Stimulated activated naive B cell treated with anti-CD40 and anti-IgM and Interleukin-4, amounts not matched to agents 10 μg/mL and 1 μg/mL and 100 μg/mL, for 72 hours (primary cell): ENCODE results near the gene CLECL1.
A peak's percentile ranks its signal among the peaks of the same experiment; 100 is the strongest.

Experiments
- ATAC-seq, 2 donors: fragments of 150-1000 bp; cut with Tn5 transposase; replicated peaks; 2 replicates each; pipeline ENCODE4 v1.10.0; 2021; ENCODE audit warnings: moderate library complexity in 1 of 2
- DNase-seq: peaks from one replicate; pipeline ENCODE4 v3.0.0; 2021
- H3K27ac Mint-ChIP-seq: one replicate; pipeline ENCODE4 v1.8.0; 2022; ENCODE audit warnings: mild to moderate bottlenecking, mixed read lengths
- H3K27me3 Mint-ChIP-seq, 2 donors: one replicate each; pipeline ENCODE4 v1.8.0; 2022; ENCODE audit warnings: mixed read lengths in 2 of 2
- H3K36me3 Mint-ChIP-seq, 2 donors: one replicate each; pipeline ENCODE4 v1.8.0; 2022; ENCODE audit warnings: mixed read lengths in 2 of 2, mild to moderate bottlenecking in 1 of 2
- H3K4me1 Mint-ChIP-seq, 2 donors: one replicate each; pipeline ENCODE4 v1.8.0; 2022; ENCODE audit warnings: mixed read lengths in 2 of 2, mild to moderate bottlenecking in 1 of 2
- H3K4me3 Mint-ChIP-seq, 2 donors: one replicate each; pipeline ENCODE4 v1.8.0; 2022; ENCODE audit warnings: mild to moderate bottlenecking in 2 of 2, mixed read lengths in 2 of 2, moderate library complexity in 1 of 2
- H3K9me3 Mint-ChIP-seq, 2 donors: one replicate each; pipeline ENCODE4 v1.8.0; 2022; ENCODE audit warnings: mixed read lengths in 2 of 2, mild to moderate bottlenecking in 1 of 2

CLECL1 gene

DNA sequence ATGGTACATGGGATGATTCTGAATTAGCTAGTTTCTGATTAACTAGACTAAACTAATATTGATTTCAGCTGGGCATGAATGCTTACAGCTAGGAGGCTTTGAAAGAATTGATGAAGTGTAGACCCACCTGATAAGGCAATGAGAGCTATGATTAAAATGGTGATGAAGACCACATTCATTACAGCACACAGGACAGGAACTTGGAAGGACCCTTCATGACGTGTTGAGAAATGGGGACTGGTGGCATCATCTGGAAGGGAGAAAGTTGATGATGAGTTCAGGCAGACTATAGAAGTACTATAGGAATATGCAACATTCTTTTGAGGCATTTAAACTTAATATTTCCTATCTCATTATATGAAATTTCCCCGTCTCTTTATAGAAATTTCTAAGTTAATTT is 23.3 kb upstream of the CLECL1 start:
- no peak overlapping the region for H3K4me3 Mint-ChIP-seq
- H3K4me1 Mint-ChIP-seq: peaks cover 19 to 38% of the 10 kb centered on the region in 2 donors
- ATAC-seq (no peak), DNase-seq (no peak)
- H3K36me3 Mint-ChIP-seq: peaks cover 29 to 58% of the 10 kb centered on the region in 2 donors
- no peaks in the 10 kb centered on the region for H3K27me3 Mint-ChIP-seq
- no peaks in the 10 kb centered on the region for H3K9me3 Mint-ChIP-seq
- H3K27ac Mint-ChIP-seq: peak overlapping the region; percentile 85

DNA sequence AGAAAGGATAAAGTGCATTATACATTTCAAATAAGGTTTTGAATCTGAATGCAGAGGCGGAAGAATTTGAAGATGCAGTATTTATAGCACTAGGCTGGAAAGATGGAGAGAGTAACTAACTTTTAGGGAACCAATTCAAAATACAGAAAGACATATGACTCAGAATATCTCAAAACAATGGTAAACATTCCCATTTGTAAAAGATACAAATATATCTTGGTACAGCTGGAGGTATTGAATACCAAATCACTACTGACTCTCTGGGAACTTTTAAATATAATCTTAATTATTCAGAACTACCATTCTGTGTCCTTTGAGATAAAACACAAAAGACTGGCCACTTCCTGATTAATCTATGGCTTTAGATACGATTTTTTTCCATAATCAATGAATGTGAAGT is 22.7 kb upstream of the CLECL1 start:
- H3K4me3 Mint-ChIP-seq: no peak overlapping the region
- H3K36me3 Mint-ChIP-seq: peaks cover 29 to 58% of the 10 kb centered on the region in 2 donors
- H3K4me1 Mint-ChIP-seq: peaks cover 19 to 35% of the 10 kb centered on the region in 2 donors
- DNase-seq: no peak
- no peak for ATAC-seq
- no peak overlapping the region for H3K27ac Mint-ChIP-seq
- H3K27me3 Mint-ChIP-seq: no peaks in the 10 kb centered on the region
- no peaks in the 10 kb centered on the region for H3K9me3 Mint-ChIP-seq

DNA sequence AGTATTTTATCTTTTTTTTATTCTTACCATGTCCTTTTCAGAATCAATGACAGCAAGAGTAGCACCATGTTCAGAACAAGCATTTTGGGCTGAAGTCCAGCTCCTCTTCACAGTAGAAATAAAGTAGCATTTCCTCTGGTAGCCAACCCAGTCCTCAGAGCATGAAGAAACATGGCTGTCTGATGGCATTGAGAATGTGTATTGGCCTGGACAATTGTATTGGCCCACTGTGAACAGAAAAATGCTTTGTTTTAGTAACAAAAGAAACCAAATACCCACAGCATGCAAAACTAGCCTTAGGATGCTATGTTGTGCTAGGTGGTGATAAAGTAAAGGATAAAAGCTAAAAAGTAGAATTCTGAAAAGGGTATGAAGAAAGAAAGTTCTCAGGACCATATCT is 22.1 kb upstream of the CLECL1 start:
- no peak for DNase-seq
- Mint-ChIP-seq H3K4me1 (peaks cover 19 to 37% of the 10 kb centered on the region in 2 donors), H3K36me3 (peaks cover 29 to 58% of the 10 kb centered on the region in 2 donors), H3K9me3 (no peaks in the 10 kb centered on the region), H3K27me3 (no peaks in the 10 kb centered on the region), H3K27ac (no peak overlapping the region), H3K4me3 (no peak overlapping the region)
- no peak for ATAC-seq

DNA sequence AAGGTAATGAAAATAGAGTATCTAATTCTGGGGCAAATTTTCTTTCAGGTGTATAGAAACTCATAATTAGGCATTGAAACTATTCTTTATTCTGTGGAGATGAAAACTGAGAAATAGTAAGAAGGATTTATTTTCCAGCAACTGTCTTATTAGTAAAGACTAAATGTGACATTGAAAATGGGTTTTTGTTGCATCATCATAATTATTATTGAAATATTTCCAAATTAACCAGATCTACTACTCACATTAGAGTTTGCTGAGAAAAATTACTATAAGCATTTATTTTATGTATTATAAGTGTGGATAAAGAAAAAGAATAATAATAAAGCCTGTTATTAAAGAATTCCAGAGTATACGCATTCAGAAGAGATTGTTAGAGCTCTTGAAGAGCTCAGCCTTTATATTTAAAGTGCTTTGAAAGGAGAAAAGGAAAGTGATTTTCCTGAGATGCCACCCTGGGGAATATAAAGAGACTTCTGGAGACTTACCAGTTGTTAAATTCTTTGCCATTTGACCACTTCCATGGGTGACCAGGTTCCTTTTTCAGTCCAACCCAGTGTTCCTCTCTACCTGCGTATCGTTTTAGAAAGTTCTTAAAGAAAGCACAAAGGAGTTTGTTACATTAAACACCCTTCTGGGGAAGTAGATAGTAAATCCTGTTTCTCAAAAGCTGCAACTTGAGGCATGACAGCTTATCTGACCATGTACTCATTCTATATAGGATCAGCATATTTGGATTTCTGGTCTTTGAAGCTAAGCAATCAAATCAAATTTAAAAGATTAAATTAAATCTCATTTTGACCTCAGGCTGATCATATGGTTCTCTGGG is 21.4 kb upstream of the CLECL1 start:
- no peak overlapping the region for H3K4me3 Mint-ChIP-seq
- peaks cover 19 to 37% of the 10 kb centered on the region in 2 donors for H3K4me1 Mint-ChIP-seq
- no peak overlapping the region for H3K27ac Mint-ChIP-seq

DNA sequence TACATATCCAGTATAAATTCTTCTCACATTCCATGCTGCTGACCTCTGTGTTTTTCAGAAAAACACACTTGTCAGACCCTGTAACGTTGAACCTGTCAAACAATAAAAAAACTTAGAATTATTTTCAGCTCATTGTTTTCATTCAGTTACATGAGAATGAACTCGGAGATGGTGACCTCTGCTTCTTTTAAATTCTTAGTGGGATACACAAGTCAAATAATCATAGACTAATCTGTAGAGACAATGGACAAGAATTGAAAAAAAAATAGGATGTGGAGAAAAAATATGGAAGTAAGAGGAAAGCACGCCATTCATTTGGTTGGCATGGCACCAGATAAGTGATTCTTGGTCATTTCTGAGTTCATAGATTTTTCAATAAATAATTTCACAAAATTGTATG is 20.6 kb upstream of the CLECL1 start:
- Mint-ChIP-seq H3K4me1 (peaks cover 18 to 37% of the 10 kb centered on the region in 2 donors), H3K27me3 (no peaks in the 10 kb centered on the region), H3K4me3 (no peak overlapping the region), H3K36me3 (peaks cover 22 to 50% of the 10 kb centered on the region in 2 donors), H3K9me3 (no peaks in the 10 kb centered on the region), H3K27ac (no peak overlapping the region)
- DNase-seq (no peak), ATAC-seq (no peak)

More for the DNA sequence above, 21.4 kb upstream of the CLECL1 start:
- no peaks in the 10 kb centered on the region for H3K27me3 Mint-ChIP-seq
- ATAC-seq: no peak
- DNase-seq: no peak
- H3K36me3 Mint-ChIP-seq: peaks cover 25 to 53% of the 10 kb centered on the region in 2 donors
- H3K9me3 Mint-ChIP-seq: no peaks in the 10 kb centered on the region

DNA sequence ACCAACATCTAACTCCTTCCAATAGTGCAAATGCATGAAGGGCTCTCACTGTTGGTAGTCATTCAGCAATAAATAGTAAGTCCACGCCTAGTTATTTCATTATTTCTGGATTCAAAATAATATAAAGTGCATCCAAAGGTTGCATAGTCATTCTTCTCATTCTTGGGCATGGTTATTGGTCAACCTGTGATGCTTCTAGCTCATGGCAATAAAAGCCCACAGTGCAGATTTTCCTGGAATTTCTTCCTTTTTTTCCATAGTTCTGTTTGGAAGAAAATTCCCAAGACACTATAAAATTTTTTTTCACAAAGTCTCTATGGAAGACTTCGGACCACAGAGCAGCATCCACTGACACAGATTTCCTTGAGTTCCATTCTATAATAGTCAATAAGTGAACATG is 20.2 kb upstream of the CLECL1 start:
- peak overlapping the region; percentile 39 for H3K27ac Mint-ChIP-seq
- H3K9me3 Mint-ChIP-seq: no peaks in the 10 kb centered on the region
- H3K4me1 Mint-ChIP-seq: peaks cover 17 to 37% of the 10 kb centered on the region in 2 donors
- no peak for ATAC-seq
- peaks cover 20 to 48% of the 10 kb centered on the region in 2 donors for H3K36me3 Mint-ChIP-seq
- H3K27me3 Mint-ChIP-seq: no peaks in the 10 kb centered on the region
- H3K4me3 Mint-ChIP-seq: no peak overlapping the region
- no peak for DNase-seq

DNA sequence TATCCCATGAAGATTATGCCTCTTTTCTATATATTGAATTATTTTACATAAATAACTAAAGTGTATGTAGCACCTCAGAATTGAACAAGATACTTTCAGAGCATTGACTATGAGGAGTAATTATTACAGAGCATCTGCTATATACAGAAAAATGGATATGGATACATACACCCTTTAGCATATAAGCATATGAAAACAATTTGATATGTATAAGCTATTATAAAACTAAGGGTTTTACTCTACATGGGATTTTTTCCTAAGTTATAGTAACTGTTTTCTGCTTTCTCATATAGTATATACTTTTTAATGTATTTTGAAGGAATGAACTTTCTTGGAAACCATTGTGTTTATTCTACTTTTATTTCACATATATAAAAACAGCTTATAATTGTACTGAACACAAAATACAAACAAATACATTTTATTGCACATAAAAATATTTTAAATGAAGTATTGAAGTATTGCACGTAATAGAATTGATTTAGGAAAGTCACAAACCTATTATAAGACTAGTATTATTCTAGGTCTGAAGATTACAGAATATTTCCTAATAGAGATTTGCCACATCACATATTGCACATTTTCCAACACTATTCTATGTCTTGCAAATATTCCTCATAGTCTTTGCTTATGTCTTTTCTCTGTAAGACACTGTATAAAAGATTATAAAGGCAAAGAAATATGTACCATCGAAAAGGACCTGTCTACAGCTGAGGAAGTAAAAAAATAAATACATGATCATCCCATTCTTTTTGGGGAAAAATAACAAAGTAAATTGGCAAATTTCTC is 19.4 kb upstream of the CLECL1 start:
- H3K4me3 Mint-ChIP-seq: no peak overlapping the region
- H3K27me3 Mint-ChIP-seq: no peaks in the 10 kb centered on the region
- no peak for DNase-seq
- H3K9me3 Mint-ChIP-seq: no peaks in the 10 kb centered on the region
- H3K4me1 Mint-ChIP-seq: peaks cover 16 to 37% of the 10 kb centered on the region in 2 donors
- no peak overlapping the region for H3K27ac Mint-ChIP-seq
- peaks cover 21 to 41% of the 10 kb centered on the region in 2 donors for H3K36me3 Mint-ChIP-seq
- ATAC-seq: no peak

DNA sequence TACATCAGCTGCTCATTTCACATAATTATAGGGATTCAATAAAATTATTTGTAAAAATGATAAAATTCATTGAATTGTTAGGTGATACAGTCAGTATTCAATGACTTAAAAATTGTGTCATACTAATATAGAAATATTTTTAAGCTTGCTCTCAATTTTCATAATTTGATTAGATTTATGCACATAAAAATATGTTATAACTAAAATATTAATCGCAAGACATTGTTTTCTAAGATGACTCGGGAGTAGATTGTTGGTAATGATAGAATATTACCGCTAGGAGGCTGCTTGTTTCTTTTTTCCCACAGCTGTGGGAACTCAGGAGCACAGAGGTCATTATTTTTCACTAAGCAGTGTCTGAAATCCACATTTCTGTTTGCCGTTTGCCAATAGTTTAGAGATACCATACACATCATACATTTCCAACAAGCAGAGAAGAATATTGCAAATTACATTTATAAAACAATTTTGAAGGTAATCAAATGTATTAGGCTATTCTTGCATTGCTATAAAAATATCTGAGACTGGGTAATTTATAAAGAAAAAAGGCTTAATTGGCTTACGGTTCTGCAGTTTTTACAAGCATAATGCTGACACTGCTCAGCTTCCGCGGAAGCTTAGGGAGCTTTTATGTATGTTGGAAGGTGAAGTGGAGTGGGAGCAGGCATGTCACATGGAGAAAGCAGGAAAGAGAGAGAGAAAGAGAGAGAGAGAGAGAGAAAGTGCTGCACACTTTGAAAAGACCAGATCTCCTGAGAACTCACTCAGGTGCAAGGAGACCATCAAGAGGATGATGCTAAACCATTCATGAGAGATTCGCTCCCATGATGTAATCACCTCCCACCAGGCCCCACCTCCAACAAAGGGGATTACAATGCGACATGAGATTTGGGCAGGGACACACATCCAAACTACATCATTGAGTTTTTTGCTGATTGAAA is 18.6 kb upstream of the CLECL1 start:
- peaks cover 15 to 37% of the 10 kb centered on the region in 2 donors for H3K4me1 Mint-ChIP-seq
- no peaks in the 10 kb centered on the region for H3K27me3 Mint-ChIP-seq
- H3K4me3 Mint-ChIP-seq: no peak overlapping the region
- peak overlapping the region; percentile 69 for H3K27ac Mint-ChIP-seq
- H3K36me3 Mint-ChIP-seq: peaks cover 18 to 33% of the 10 kb centered on the region in 2 donors
- no peak for DNase-seq
- H3K9me3 Mint-ChIP-seq: no peaks in the 10 kb centered on the region
- peak; percentile 40 to 48 for ATAC-seq

DNA sequence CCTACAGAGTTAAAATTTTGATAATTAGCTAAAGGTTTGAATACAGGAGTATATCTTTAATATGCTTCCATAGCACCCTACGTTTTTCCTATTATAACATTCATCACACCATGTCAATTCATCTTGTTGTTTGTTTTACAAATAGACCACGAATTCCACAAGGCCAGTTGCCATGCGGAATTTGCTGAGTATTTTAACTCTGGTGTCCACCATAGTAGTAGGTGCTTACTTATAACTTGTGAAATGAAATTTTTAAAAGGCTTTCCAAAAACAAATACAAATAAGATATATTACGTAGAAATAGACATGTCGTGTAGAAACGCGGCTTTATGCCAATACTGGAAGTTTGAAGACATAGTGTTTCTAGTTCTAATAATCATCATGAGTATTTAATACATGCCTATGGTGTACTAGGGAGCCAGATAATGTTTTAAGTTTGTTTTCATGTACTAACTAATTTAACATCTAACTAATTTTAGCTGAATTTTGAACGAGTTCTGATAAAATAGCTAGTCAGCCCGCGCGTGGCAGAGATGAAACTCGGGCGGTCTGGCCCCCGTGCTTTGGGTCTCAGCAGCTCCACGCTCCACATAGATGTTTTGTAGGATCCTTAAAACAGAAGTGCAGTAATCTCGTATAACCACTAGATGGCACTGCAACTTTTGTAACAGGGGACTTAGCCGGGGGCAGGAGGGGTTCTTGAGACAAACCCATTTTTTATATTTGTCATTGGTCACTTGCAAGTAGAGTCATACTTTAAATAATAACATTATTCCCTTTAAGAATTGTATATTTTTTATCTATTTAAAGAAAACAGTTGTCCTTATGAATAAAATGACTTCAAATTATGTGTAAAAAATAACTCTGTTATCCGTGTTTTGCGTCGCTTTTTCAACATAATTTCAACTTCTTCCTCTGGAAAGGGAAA is 17.6 kb upstream of the CLECL1 start:
- ATAC-seq (peak; percentile 74 to 78), DNase-seq (no peak)
- peaks cover 12 to 30% of the 10 kb centered on the region in 2 donors for H3K4me1 Mint-ChIP-seq
- no peaks in the 10 kb centered on the region for H3K27me3 Mint-ChIP-seq
- no peaks in the 10 kb centered on the region for H3K9me3 Mint-ChIP-seq
- H3K27ac Mint-ChIP-seq: no peak overlapping the region
- peaks cover 18 to 27% of the 10 kb centered on the region in 2 donors for H3K36me3 Mint-ChIP-seq
- peak overlapping the region; percentile 16 to 53 for H3K4me3 Mint-ChIP-seq

DNA sequence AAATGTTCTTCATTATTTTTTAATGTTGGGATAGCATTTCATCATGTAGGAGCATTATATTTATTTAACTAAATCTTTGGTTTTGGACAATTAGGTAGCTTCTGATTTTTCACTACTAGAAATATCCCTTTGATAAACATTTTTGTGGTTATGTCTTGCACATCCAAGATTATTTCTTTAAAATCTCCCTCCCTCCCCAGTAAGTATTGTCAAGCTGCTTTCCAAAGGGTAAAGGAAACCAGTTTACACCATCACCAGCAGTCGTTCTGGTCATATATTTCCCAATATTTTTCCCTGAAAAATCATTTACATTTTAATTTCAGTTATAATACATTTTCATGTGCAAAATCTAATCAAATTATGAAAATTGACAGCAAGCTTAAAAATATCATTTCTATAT is 16.7 kb upstream of the CLECL1 start:
- Mint-ChIP-seq H3K4me1 (peaks cover 13 to 31% of the 10 kb centered on the region in 2 donors), H3K36me3 (peaks cover 12 to 20% of the 10 kb centered on the region in 2 donors), H3K27me3 (no peaks in the 10 kb centered on the region), H3K27ac (no peak overlapping the region), H3K4me3 (no peak overlapping the region), H3K9me3 (no peaks in the 10 kb centered on the region)
- no peak for DNase-seq
- ATAC-seq: no peak

DNA sequence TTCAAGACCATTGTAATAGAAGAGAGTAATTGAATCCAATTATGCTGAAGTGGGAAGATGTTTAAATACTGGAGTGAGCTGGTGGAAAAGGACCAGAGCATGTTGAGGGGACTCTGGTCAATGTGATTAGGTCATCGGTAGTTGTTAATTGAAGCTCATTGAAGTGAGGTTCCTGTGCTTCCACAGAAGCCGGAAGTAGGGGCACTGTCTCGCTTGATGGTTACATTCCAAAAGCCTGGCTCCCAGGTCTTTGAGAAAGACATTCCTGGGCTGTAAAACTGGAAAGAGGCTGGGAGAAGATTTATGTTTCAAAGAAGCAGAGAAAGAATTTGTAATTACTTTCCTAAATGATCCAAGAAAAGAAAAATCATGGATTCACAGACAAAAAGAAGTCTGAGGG is 12.3 kb upstream of the CLECL1 start:
- Mint-ChIP-seq H3K27me3 (no peaks in the 10 kb centered on the region), H3K4me3 (no peak overlapping the region), H3K4me1 (peaks cover 27 to 55% of the 10 kb centered on the region in 2 donors)

DNA sequence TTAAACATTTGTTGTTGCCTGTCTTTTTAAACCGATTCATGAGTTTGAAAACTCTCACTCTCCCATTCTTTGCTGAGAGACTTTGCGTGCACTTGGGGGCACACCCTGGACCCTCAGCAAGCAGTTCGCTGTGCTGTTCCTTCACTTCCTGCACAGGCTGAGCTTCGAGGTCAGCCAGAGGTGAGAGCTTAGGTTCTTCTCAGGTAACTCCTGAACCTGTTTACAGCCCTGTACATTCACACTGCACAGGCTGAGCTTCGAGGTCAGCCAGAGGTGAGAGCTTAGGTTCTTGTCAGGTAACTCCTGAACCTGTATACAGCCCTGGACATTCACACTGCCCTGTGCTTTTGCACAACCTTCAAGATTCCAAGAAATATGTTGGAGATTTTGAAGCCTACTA is 9.8 kb upstream of the CLECL1 start:
- H3K27ac Mint-ChIP-seq: peak overlapping the region; percentile 89
- peaks cover 12 to 17% of the 10 kb centered on the region in 2 donors for H3K36me3 Mint-ChIP-seq
- H3K9me3 Mint-ChIP-seq: peaks cover 0 to 10% of the 10 kb centered on the region in 2 donors
- no peaks in the 10 kb centered on the region for H3K27me3 Mint-ChIP-seq
- H3K4me3 Mint-ChIP-seq: peak overlapping the region; percentile 59 to 75
- ATAC-seq: peak; percentile 34 to 40
- peaks cover 36 to 69% of the 10 kb centered on the region in 2 donors for H3K4me1 Mint-ChIP-seq
- DNase-seq: no peak

More for the DNA sequence above, 12.3 kb upstream of the CLECL1 start:
- H3K36me3 Mint-ChIP-seq: peaks cover 2 to 5% of the 10 kb centered on the region in 2 donors
- H3K27ac Mint-ChIP-seq: peak overlapping the region; percentile 31
- ATAC-seq (no peak), DNase-seq (no peak)
- H3K9me3 Mint-ChIP-seq: peaks cover 0 to 4% of the 10 kb centered on the region in 2 donors

DNA sequence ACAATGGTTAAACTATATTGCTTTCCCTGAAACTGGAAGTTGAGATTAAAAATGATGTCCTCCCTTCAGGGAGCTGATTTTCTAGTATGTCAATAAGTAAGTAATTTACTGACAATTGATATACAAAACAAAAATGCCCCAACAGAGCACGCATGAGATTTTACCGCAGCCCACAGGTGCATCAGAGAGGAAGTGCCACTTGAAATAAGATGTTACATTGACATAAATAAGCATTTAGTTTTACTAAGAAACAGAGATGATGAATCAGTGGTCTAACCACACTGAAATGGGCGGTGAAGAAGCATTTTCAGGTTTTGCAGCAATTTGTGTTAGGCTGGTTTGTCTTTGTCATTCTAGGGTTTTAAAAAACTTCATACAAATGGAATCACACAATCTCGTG is 8.8 kb upstream of the CLECL1 start:
- DNase-seq (peak; percentile 78), ATAC-seq (peak; percentile 88 to 89)
- peaks cover 35 to 70% of the 10 kb centered on the region in 2 donors for H3K4me1 Mint-ChIP-seq
- peak overlapping the region; percentile 59 to 70 for H3K4me3 Mint-ChIP-seq
- no peaks in the 10 kb centered on the region for H3K27me3 Mint-ChIP-seq
- H3K27ac Mint-ChIP-seq: peak overlapping the region; percentile 38
- H3K36me3 Mint-ChIP-seq: peaks cover 10 to 17% of the 10 kb centered on the region in 2 donors
- peaks cover 0 to 10% of the 10 kb centered on the region in 2 donors for H3K9me3 Mint-ChIP-seq
